ENCODE data around the gene PER3.

Gene PER3

GRCh38 chr1:7861452-7861851, 77.4 kb downstream of the PER3 start:
- Histone ChIP-seq H3K4me3 (ENCODE audit: low read depth in 1 of 2, low read length in 2 of 2) (no peak overlapping the region), H2AFZ (ENCODE audit: low read depth, low read length) (no peak overlapping the region), H3K4me2 (ENCODE audit: insufficient read depth, low read length) (no peak overlapping the region), H3K27me3 (ENCODE audit: insufficient read depth, low read length, poor library complexity) (no peaks in the 10 kb centered on the region), H4K20me1 (ENCODE audit: insufficient read depth, low read length) (no peaks in the 10 kb centered on the region), H3K4me1 (ENCODE audit: insufficient read depth, low read length) (no peaks in the 10 kb centered on the region), H3K36me3 (ENCODE audit: insufficient read depth, low read length) (no peaks in the 10 kb centered on the region), H3K9me3 (ENCODE audit: insufficient read depth, low read length, severe bottlenecking) (no peaks in the 10 kb centered on the region), H3K79me2 (ENCODE audit: insufficient read depth, low read length) (no peaks in the 10 kb centered on the region), H3K27ac (ENCODE audit: low read length) (no peak overlapping the region), H3K9ac (ENCODE audit: low read depth, low read length) (no peak overlapping the region)
- TF ChIP-seq EZH2 (IDR thresholded peaks at IDR 0.05; ENCODE audit: borderline replicate concordance, low read depth, low read length, severe bottlenecking) (no peak), CTCF (IDR thresholded peaks at IDR 0.05; ENCODE audit: borderline replicate concordance, extremely low read depth, low read length, poor library complexity, severe bottlenecking) (no peak)
- no peak for DNase-seq
- ATAC-seq (ENCODE audit: insufficient read depth, low read depth), result no peak

- TF ChIP-seq CTCF (IDR thresholded peaks at IDR 0.05; ENCODE audit: borderline replicate concordance, extremely low read depth, low read length, poor library complexity, severe bottlenecking) (no peak), EZH2 (IDR thresholded peaks at IDR 0.05; ENCODE audit: borderline replicate concordance, low read depth, low read length, severe bottlenecking) (no peak)
- no peak overlapping the region for H3K27ac ChIP-seq (ENCODE audit: low read length)
- H4K20me1 ChIP-seq (ENCODE audit: insufficient read depth, low read length), result no peaks in the 10 kb centered on the region
- no peaks in the 10 kb centered on the region for H3K36me3 ChIP-seq (ENCODE audit: insufficient read depth, low read length)
- H2AFZ ChIP-seq (ENCODE audit: low read depth, low read length), result no peak overlapping the region
- no peak for DNase-seq
- H3K27me3 ChIP-seq (ENCODE audit: insufficient read depth, low read length, poor library complexity), result no peaks in the 10 kb centered on the region
- H3K4me3 ChIP-seq (ENCODE audit: low read depth in 1 of 2, low read length in 2 of 2), result no peak overlapping the region
- H3K4me2 ChIP-seq (ENCODE audit: insufficient read depth, low read length), result no peak overlapping the region
- no peak for ATAC-seq (ENCODE audit: insufficient read depth, low read depth)
- H3K9ac ChIP-seq (ENCODE audit: low read depth, low read length), result no peak overlapping the region
- no peaks in the 10 kb centered on the region for H3K79me2 ChIP-seq (ENCODE audit: insufficient read depth, low read length)
- no peaks in the 10 kb centered on the region for H3K4me1 ChIP-seq (ENCODE audit: insufficient read depth, low read length)
- no peaks in the 10 kb centered on the region for H3K9me3 ChIP-seq (ENCODE audit: insufficient read depth, low read length, severe bottlenecking)
Observed at GRCh38 chr1:7862211-7863060, 78.3 kb downstream of the PER3 start.

- ATAC-seq (ENCODE audit: insufficient read depth, low read depth) (no peak), DNase-seq (no peak)
- Histone ChIP-seq H3K27me3 (ENCODE audit: insufficient read depth, low read length, poor library complexity) (no peaks in the 10 kb centered on the region), H4K20me1 (ENCODE audit: insufficient read depth, low read length) (no peaks in the 10 kb centered on the region), H2AFZ (ENCODE audit: low read depth, low read length) (no peak overlapping the region), H3K9ac (ENCODE audit: low read depth, low read length) (no peak overlapping the region), H3K4me1 (ENCODE audit: insufficient read depth, low read length) (no peaks in the 10 kb centered on the region), H3K79me2 (ENCODE audit: insufficient read depth, low read length) (no peaks in the 10 kb centered on the region), H3K4me2 (ENCODE audit: insufficient read depth, low read length) (no peak overlapping the region), H3K27ac (ENCODE audit: low read length) (no peak overlapping the region), H3K36me3 (ENCODE audit: insufficient read depth, low read length) (no peaks in the 10 kb centered on the region), H3K4me3 (ENCODE audit: low read depth in 1 of 2, low read length in 2 of 2) (no peak overlapping the region), H3K9me3 (ENCODE audit: insufficient read depth, low read length, severe bottlenecking) (no peaks in the 10 kb centered on the region)
- no peak for TF ChIP-seq EZH2 (IDR thresholded peaks at IDR 0.05; ENCODE audit: borderline replicate concordance, low read depth, low read length, severe bottlenecking)
- no peak for TF ChIP-seq CTCF (IDR thresholded peaks at IDR 0.05; ENCODE audit: borderline replicate concordance, extremely low read depth, low read length, poor library complexity, severe bottlenecking)
Observed at GRCh38 chr1:7863756-7864328, 79.8 kb downstream of the PER3 start.
